Activated CD8-positive, alpha-beta memory T cell treated with anti-CD3 and anti-CD28 coated beads for 24 hours (primary cell): ENCODE results near the gene CAV1.

ENCODE experiments used
- DNase-seq: peaks from one replicate; pipeline ENCODE4 v3.0.0-alpha.2; 2020

CAV1 gene

DNA sequence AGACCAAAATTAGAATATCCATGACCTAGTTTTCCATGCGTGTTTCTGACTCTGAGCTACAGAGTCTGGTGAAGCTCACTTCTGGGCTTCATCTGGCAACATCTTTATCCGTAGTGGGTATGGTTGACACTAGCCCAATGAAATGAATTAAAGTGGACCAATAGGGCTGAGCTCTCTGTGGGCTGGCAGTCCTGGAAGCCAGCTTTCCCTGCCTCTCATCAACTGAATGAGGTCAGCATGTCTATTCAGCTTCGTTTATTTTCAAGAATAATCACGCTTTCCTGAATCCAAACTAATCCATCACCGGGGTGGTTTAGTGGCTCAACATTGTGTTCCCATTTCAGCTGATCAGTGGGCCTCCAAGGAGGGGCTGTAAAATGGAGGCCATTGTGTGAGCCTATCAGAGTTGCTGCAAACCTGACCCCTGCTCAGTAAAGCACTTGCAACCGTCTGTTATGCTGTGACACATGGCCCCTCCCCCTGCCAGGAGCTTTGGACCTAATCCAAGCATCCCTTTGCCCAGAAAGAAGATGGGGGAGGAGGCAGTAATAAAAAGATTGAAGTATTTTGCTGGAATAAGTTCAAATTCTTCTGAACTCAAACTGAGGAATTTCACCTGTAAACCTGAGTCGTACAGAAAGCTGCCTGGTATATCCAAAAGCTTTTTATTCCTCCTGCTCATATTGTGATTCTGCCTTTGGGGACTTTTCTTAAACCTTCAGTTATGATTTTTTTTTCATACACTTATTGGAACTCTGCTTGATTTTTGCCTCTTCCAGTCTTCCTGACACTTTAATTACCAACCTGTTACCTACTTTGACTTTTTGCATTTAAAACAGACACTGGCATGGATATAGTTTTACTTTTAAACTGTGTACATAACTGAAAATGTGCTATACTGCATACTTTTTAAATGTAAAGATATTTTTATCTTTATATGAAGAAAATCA is 35.5 kb downstream of the CAV1 start:
- DNase-seq: no peak

DNA sequence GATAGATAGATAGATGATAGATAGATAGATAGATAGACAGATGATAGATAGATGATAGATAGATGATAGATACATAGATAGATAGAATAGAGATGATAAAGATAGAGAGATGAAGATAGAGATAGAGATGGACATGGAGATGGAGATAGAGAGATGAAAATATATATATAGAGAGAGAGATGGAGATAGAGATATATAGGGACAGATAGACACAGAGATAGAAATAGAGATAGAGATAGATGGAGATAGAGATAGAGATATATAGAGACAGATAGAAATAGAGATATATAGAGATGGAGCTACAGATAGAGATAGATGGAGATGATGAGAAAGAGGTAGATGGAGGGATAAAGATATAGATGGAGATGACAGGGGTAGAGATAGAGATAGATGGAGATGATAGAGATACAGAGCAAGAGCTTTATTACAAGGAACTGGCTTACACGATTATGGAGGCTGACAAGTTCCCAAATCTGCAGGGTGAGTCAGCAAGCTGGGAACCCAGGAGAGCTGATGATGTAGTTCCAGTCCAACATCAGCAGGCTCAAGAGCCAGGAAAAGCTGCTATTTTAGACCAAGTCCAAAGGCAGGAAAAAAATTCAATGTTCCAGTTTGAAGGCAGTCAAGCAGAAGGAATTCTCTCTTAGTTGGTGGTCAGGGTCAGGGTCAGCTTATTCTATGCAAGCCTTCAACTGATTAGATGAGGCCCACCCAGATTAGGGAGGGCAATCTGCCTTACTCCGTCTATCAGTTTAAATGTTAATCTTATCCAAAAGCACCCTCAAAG is 37.1 kb downstream of the CAV1 start:
- DNase-seq: no peak

DNA sequence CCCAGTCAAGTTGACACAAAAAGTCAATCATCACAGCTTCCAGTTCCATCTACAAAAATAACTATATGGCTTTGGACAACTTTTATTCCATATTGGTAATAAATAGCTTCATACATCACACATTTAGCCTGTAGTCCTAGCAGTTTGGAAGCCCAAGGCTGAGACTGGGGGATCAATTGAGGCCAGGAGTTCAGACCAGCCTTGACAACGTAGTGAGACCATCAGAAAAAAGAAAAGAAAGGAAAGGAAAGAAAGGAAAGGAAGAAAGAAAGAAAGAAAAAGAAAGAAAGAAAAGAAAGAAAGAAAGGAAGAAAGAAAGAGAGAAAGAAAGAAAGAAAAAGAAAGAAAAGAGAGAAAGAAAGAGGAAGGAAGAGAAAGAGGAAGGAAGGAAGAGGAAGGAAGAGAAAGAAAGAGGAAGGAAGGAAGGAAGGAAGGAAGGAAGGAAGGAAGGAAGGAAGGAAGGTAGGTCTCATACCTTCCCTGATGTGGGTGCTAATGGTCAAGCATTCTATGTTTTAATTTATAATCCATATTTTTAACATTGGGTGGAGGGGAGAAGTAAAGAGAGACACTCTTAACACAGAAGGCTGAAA is 37.8 kb downstream of the CAV1 start:
- no peak for DNase-seq

DNA sequence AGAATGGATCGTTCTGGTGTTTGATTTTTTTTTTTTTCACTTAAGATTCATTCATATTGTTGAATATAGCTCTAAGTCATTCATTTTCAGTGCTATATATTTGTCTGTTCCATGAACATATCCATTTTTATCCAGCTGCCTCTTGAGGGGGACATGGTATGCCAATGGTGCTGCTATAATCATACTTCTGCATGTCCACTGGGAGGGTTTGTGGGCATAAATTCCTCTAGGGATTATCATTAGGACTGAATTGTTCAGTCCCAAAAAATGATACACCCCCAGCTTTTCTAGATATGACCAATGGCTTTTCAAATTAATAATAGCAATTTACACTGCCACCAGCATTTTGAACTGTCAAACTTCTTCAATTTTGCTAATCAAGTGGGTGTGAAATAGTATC is 41.1 kb downstream of the CAV1 start:
- DNase-seq: no peak

DNA sequence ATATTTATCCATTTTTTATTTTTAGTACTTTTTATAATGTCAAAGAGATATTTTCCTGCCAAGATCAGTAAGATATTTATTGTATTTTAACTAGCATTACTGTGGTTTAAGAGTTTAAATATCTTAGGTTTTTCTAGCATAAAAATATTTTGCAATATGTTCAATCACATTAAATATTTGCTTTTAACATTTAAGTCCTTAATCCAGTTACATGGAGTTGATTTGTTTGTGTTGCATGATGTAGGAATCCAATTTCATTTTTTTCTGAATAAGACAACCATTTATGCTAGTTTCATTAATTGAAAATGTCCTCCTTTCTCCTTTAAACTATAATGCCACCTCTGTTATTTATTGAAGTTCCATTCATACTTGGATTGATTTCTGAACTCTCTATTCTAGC is 41.8 kb downstream of the CAV1 start:
- no peak for DNase-seq

DNA sequence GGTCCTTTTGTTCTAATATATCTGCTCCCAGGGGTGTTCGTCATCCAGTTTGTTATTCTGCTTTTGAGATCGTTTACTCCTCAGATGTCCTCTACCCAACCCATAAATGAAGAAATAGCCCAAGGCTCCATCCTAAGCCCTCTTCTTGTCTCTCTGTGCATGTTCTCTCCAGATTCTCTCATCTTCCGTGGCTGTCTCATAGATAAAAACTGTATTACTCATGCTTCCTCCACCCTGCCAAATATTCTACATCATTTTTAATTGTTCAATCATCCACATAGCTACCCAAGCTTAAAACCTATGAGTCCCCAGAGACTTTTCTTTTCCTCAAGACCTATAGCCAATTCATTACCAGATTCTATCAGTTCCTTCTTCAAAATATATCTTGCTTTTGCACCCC is 44.9 kb downstream of the CAV1 start:
- no peak for DNase-seq

DNA sequence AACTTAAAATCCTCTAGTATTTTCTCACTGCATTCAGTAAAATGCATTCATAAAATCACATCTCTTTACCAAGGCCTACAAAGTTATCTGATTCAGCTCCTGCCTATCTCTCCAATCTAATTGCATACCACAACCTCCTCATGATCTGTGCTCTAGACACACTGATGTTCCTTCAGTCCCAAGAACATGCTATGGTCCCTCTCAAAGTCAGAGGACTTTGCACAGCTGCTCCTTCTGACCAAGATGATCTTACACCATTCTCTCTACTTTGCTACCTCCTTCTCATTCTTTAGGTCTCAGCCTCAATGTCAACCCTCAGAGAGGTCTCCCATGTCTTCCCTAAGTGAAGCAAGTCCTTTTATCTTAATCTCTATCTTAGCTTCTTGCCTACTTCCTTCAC is 45.5 kb downstream of the CAV1 start:
- DNase-seq: no peak

DNA sequence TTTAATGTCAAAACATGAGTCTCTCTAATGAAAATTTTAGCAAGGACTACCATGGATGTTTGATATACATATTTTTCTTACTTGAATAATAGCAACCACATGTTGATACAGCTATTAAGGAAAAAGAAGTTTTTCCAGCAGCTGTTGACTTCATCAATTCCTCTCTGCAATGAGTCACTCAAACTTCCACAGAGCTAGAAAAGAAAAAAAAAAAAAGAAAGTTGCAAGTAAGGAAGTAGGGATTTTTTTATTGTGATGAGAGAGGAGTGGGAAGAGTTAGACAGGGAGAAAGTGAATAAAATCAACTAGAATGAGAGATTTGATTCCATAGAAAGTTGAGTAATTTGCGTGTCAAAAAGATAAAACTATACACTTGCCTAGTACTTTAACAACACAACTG is 46.2 kb downstream of the CAV1 start:
- DNase-seq: no peak

DNA sequence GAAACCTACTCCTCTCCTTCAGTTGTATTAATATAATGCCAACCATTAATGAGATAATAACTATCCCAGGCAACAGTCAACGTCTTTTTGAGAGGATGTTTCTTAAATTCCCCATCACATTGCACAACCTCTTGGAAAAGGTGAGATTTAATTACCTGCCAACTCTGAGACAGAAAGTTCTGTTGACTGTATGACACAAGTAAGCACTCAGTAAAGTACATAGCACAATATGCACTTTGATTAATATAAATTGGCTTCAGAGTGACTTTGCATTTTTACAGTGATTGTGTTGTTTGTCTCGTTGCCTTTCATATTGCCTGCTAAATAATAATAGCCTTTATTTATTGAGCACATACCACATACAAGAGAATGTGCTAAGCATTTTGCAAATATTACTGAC is 46.7 kb downstream of the CAV1 start:
- DNase-seq: no peak

DNA sequence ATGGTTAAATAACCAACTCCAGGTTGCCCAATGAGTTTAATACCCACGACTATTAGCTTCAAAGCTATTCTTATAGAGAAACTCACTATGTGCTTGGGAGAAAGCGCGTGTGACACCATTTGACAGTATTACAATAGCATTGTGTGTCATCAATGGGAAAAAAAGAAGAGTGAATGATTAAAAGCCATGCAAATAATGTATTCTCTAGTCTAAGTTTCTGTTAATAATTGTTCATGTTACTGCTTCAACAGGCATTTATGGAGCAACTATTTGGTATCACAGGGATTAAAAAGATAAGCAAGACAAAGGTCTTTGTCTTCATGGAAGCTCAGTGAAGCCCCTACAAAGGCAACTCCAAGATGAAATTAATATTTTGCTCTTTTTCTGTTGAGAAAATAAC is 47.2 kb downstream of the CAV1 start:
- DNase-seq: no peak

DNA sequence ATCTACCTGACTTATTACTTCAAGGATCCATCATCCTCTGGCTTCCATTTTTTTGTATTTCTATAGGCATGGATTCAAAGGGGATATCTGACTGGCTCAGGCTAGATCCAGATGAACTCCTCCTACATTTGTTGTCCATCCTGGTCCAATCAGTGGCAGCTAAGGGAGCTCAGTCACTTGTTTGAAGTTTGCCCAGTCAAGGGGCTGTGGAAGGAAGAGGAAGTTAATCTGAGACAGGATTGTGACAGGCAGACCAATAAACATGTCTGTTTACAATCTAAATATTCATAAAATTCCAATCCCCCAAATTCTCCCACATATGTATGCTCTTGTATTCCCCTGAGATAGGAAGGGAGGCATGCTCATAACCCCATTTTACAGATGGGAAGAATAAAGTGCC is 48.7 kb downstream of the CAV1 start:
- no peak for DNase-seq

DNA sequence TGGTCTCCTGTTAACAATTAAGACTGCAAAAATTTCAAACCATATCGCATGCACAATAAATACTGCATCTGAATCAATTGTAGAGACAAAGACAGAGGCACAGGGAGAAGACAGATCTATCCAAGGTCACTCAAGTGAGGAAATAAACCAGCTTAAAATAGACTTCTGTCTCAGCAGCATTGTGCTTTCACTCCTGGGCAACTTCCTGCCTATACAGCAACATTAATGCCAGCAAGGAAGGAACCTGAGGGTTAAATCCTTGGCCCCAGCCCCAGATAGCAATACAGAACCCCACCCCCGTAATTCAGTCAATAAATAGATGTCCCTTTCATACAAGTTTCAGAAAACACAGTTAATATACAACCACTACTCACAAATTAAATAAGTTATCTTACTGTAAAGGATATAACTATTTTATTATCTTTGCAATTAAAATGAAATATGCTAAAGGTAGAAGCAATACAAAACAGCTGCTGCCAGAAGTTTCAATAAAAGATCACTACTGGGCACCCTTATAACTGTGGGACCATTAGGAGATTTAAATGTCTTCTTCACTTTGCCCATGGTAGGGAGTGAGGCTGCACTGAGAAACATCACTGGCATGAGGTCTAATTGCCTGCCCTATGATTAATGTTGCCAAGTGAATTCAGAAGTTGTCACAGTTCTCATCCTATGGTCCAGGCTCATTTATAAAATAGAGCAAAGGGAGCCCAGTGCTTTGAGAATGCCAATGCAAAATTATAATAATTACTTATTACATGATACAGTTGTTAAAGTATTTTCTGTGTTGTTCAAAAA is 49.4 kb downstream of the CAV1 start:
- no peak for DNase-seq

DNA sequence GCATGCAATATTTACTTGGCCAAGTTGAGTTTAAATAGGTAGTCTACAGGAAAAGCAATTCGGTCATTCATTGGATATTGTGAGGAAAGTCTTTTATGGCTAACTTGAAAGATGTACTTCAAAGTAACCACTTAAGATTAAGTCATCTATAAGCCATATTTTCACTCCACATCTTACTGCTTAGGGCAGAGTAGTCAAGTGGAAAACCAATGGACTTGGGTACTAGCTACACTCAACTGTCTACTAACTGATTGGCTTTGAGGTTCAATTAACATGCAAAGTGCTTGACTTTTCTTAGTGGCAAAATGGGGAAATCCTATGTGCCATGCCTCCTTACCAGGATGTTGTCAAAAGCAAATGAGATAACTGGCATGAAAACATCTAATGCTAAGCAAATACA is 51.0 kb downstream of the CAV1 start:
- DNase-seq: no peak

DNA sequence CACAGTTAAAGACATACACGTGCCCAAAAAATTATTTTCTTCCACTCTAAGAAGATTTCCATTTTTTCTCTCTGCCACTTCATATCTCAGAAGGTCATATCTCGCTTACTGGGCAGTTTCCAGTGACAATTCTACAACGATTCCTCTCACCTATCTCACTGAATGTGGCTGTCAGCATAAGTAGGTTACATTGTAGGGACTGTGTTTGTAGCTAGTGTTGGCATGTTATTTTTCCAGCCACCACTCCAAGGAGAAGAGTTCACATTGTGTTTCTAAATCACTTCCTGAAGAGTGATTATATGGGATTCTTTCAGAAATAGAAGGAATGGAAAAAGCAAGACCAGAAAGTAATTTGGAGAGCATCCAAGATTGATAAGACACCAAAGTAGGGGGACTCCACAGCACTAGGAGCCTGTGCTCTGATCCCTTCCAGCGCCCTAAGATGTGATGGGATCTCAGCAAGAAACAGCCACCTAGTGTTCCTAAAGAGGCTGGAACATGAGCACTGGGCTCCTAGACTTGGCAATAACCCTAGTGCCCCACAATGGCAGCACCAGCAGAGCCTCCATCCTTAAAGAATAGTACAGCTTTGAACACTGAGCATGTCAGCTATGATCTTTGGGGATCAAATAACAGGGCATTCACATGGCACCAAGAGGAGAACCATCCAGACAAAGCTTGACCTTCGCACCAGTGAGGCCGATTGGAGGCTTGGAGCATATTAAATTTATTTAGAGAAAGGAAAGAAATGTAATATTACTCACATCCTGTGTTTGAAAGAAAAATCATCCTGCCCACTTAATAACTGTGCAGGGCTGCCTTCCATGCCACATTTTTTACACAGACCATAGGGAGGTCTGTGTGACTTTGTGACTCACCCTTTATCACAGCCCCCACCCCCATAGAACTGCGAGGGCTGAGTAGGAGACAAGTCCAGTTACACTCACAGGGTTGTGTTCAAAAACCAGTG is 51.8 kb downstream of the CAV1 start:
- DNase-seq: no peak

DNA sequence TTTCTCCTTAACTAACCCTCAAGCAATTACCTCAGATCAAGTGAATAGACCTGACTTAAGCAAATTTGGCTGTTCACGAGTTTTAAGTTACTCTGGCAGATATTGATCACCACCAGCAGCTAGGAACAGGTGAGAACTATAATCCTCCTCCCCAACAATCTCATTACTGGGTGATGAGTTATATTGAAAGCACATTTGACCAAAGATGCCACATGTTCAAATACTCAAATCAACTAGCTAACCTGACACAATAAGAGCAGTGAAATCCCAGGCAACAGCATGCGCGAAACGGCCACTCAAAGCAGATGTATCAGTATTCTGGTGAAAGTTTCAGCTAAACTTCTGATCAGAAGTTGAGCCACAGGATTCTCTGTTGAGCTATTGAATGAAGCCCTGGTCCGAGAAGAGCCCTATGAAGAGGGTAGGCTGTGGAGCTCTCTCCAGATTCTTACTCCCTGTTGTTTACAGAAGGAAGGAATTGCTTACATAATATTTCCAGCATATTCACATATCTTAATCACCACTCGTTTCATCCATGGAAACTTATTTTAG is 52.6 kb downstream of the CAV1 start:
- no peak for DNase-seq

DNA sequence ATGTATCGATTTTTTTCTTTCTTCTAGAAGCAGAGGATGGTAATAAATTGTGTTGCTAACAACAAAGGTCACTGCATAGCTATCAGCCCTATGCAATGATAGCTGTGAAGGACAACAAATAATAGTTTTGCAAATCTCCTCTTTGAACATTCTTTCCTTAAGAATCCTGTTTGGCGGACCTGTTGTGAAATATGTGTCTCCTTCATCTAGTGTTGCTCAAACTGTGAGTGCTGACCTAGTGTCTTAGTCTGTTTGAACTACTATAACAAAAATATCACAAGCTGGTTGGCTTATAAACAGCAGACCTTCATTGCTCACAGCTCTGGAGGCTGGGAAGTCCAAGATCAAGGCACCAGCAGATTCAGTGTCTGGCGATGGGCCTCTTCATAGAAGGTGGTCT is 53.7 kb downstream of the CAV1 start:
- DNase-seq: no peak

DNA sequence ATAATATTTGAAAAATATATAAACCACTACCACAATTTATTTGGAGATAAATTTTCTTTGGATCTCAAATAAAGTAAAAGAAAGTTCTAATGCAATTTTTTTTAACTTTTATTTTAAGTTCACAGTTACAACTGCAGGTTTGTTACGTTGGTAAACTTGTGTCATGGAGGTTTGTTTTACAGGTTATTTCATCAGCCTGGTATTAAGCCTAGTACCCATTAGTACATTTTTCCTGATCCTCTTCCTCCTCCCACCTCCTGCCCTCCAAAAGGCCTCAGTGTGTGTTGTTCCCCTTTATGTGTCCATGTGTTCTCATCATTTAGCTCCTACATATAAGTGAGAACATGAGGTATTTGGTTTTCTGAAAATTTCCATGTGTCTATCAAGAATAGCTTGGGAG is 54.5 kb downstream of the CAV1 start:
- no peak for DNase-seq

DNA sequence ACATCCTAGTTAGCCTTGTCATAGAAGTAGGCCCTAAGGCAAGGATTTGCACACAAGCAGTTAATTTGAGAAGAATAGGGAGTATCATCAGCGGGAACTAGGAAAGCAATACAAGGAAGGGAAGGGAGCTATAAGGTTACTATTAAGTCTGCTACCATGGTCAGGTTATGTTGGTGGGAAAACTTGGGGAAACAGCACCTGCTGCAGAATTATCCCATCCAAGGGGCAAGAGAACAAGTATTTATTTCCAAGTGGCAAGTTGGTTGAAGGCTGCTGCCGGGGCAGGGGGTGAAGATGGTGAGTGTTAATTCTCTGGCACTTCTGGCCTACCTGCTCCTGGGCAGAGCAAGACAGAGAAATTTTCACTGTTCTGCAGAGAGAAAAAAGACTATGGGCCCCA is 55.0 kb downstream of the CAV1 start:
- no peak for DNase-seq

DNA sequence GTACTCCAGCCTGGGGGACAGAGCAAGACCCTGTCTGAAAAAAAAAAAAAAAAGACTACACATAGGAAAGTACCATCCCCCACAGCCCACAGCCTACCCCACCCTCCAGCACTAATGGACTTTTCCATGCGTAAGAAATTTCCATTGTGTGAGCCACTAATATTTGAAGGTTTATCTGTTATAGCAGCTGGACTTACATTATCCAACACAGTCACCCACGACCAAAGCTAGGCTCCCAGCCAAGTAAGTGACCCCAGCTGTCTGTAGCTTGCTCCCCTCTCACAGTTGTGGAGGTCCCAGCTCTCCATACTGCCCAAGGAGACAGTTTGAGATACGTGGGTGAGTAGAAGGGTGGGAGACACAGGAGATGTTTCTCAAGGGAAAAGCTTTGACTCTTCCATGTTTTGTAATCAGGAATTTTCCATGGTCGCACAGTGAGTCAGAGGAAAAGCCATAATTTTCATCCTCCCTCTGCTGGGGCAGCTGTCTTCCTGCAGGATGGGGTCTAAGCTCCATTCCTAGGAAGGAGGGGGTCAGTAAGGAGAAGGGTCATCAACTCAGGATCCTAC is 57.4 kb downstream of the CAV1 start:
- DNase-seq: no peak

DNA sequence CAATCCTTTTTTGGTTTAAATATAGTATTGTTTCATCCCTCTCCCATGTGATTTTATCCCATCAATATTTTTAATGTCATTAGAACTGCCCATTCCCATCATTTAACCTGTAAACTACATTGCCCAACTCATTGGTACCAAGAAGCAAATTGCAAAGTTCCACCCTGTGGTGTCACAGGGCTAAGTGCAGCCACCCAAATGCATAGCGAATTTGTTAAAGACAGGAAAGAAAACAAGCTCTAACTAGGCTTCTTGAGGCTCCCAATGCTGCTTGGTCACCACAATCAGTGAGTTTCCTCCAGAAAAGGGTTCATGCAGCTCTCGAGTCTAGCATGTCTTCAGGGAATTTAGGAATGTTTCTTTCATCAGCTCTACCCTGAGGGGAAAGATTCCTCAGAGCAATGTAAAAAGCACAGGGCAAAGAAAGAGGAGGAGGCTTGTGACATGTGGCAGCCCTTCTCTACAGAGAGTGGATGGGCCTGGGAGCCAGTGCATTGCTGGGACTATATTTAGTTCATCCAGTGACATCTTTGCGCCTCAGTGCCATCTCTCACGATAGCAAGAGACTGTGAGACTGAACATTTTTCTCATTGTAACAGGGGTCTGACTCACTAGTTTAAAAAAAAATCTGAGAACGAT is 58.1 kb downstream of the CAV1 start:
- DNase-seq: no peak

DNA sequence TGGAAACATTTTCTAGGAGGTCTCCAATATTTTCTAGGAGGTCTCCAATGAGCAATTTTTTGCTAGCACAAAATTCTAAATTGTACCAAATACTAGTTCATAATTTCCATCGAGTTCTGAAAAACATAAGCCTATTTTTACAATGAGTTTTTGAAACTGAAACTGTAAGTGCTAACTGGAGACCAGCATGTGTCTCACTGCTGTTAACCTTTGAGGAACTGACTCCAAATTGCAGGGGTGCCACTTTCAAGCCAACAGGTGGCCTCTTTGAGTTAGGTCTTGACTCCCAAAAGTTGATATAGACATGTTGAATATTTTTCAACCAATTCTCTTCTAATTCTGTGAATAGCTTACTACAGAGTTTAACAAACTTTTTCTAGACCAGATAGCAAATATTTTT is 58.8 kb downstream of the CAV1 start:
- DNase-seq: no peak
